ENCODE measurements around the gene FILIP1.

Gene FILIP1

DNA sequence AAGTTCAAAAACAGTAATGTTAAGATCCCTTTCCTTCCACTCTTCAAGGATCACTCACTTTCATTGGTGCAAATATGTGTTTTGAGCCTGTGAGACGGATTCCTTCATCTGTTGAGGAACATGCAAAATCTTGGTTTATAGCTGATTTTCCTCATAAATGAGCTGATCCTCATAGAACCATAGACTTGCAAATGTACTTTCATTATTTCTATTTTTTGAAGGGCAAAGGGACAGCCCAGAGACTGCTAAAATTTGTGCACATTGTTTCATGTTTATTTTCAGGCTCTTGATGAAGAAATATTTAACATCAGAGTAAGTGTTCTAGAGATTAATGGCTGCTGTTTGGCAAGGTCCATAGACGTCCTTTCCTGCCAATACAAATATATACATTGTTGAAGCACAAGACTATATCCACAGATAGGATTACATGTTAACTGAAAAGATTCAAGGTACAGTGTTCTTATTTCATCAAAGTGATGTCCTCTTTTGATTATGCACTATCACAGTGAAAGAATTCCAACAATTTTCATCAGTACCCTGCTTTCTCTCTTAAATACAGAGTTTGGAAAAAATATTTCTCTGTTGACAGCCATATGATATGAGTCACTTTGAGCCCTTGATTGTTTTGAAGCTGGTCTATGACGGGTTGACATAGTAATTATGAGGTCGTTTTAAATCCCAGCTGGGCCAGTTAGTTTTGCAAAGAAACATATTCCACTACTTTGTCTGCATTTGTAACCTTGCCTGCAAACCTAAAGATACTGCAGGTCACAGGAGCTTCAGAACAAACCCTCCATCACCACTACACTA lies 95.7 kb downstream of the FILIP1 start:
- H3K4me3 Mint-ChIP-seq: no peak overlapping the region
- TF ChIP-seq, protein P1, sequence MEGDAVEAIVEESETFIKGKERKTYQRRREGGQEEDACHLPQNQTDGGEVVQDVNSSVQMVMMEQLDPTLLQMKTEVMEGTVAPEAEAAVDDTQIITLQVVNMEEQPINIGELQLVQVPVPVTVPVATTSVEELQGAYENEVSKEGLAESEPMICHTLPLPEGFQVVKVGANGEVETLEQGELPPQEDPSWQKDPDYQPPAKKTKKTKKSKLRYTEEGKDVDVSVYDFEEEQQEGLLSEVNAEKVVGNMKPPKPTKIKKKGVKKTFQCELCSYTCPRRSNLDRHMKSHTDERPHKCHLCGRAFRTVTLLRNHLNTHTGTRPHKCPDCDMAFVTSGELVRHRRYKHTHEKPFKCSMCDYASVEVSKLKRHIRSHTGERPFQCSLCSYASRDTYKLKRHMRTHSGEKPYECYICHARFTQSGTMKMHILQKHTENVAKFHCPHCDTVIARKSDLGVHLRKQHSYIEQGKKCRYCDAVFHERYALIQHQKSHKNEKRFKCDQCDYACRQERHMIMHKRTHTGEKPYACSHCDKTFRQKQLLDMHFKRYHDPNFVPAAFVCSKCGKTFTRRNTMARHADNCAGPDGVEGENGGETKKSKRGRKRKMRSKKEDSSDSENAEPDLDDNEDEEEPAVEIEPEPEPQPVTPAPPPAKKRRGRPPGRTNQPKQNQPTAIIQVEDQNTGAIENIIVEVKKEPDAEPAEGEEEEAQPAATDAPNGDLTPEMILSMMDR (IDR thresholded peaks at IDR 0.05): no peak
- H3K9me3 Mint-ChIP-seq: no peaks in the 10 kb centered on the region
- peaks cover 6% of the 10 kb centered on the region for H3K27me3 Mint-ChIP-seq (ENCODE audit: low read depth, poor library complexity)
- no peaks in the 10 kb centered on the region for H3K4me1 Mint-ChIP-seq
- no peak for DNase-seq
- H3K27ac Mint-ChIP-seq: no peak overlapping the region
- H3K36me3 Mint-ChIP-seq (ENCODE audit: low read depth): no peaks in the 10 kb centered on the region

- no peaks in the 10 kb centered on the region for H3K4me1 Mint-ChIP-seq
- H3K36me3 Mint-ChIP-seq (ENCODE audit: low read depth): no peaks in the 10 kb centered on the region
- no peak for DNase-seq
- peaks cover 6% of the 10 kb centered on the region for H3K27me3 Mint-ChIP-seq (ENCODE audit: low read depth, poor library complexity)
- no peak overlapping the region for H3K27ac Mint-ChIP-seq
- no peak overlapping the region for H3K4me3 Mint-ChIP-seq
- TF ChIP-seq, protein P1 (IDR thresholded peaks at IDR 0.05): no peak
- H3K9me3 Mint-ChIP-seq: no peaks in the 10 kb centered on the region
Observed at GRCh38 chr6:75397171-75397570, 96.4 kb downstream of the FILIP1 start.

- H3K4me1 Mint-ChIP-seq: no peaks in the 10 kb centered on the region
- no peaks in the 10 kb centered on the region for H3K9me3 Mint-ChIP-seq
- H3K27me3 Mint-ChIP-seq (ENCODE audit: low read depth, poor library complexity): peaks cover 6% of the 10 kb centered on the region
- TF ChIP-seq, protein P1 (IDR thresholded peaks at IDR 0.05): no peak
- no peaks in the 10 kb centered on the region for H3K36me3 Mint-ChIP-seq (ENCODE audit: low read depth)
- no peak overlapping the region for H3K4me3 Mint-ChIP-seq
- no peak overlapping the region for H3K27ac Mint-ChIP-seq
- no peak for DNase-seq
Observed at GRCh38 chr6:75396005-75396800, 97.4 kb downstream of the FILIP1 start.

DNA sequence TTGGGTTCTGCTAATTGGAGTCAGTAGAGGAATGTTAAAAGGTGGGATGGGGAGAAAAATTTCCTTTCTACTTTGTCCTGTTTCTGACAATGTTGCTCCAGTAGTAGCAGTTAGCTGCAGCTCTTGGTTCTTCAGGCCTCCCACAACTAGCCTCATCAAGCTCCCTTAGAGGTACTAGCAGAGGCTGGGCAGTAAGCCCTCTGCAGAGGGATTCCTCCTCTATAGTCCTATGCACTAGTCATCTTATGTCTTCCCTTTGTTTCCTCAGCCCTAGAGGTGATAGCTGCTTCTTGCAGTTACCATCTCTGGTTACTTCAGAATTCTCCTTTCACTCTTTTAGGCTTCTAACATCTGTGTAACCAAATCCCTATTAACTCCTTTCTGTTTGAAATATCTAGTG lies 99.8 kb downstream of the FILIP1 start:
- Mint-ChIP-seq H3K4me1 (no peaks in the 10 kb centered on the region), H3K36me3 (ENCODE audit: low read depth) (no peaks in the 10 kb centered on the region), H3K27me3 (ENCODE audit: low read depth, poor library complexity) (peaks cover 3% of the 10 kb centered on the region), H3K9me3 (peaks cover 2% of the 10 kb centered on the region), H3K27ac (no peak overlapping the region), H3K4me3 (no peak overlapping the region)
- TF ChIP-seq, protein P1 (IDR thresholded peaks at IDR 0.05): no peak
- no peak for DNase-seq

DNA sequence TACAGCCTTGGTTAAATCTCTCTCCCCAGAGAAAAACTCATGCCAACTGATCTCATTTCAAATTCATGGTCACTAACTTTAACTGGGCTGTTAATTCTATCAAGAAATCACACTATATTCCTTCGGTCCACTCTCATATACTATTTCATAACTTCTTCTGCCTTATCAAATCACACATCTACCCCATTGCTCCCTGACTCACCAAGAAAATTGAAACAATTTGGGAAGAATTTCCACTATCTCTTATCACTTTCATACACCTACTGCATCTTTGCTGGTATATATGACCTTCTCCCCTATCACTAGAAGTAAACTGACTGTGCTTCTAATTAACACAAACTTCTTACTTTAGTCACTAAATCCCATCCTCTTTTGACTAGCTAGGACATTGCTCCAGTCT lies 102.3 kb downstream of the FILIP1 start:
- Mint-ChIP-seq H3K4me3 (no peak overlapping the region), H3K27me3 (ENCODE audit: low read depth, poor library complexity) (peaks cover 3% of the 10 kb centered on the region), H3K4me1 (no peaks in the 10 kb centered on the region), H3K36me3 (ENCODE audit: low read depth) (no peaks in the 10 kb centered on the region), H3K27ac (no peak overlapping the region), H3K9me3 (peaks cover 10% of the 10 kb centered on the region)
- TF ChIP-seq, protein P1 (IDR thresholded peaks at IDR 0.05): no peak
- DNase-seq: no peak

All from nephron progenitor cell (in vitro differentiated cells).